GM12892 (cell line): ENCODE measurements around the gene TEKT5.

Source experiments
- DNase-seq: peaks from one replicate; pipeline ENCODE4 v3.0.0; 2011; ENCODE audit not compliant: insufficient read length
- FAIRE-seq: peaks from 2 replicates; lab custom pipeline; 2011; peaks lifted over from hg19 to GRCh38; lab: Jason Lieb, UNC
- POLR2A ChIP-seq: IDR thresholded peaks from 2 replicates; pipeline ENCODE4 v1.6.1; 2011; ENCODE audit warnings: low read depth, low read length, control low read depth
- POLR2AphosphoS5 ChIP-seq: IDR thresholded peaks from 2 replicates; pipeline ENCODE4 v1.6.1; 2011; ENCODE audit warnings: low read depth, low read length, control low read depth
- TAF1 ChIP-seq: IDR thresholded peaks from 2 replicates; pipeline ENCODE4 v1.6.1; 2011; ENCODE audit warnings: low read depth, mild to moderate bottlenecking, control low read depth, low read length, borderline replicate concordance

TEKT5 gene

DNA sequence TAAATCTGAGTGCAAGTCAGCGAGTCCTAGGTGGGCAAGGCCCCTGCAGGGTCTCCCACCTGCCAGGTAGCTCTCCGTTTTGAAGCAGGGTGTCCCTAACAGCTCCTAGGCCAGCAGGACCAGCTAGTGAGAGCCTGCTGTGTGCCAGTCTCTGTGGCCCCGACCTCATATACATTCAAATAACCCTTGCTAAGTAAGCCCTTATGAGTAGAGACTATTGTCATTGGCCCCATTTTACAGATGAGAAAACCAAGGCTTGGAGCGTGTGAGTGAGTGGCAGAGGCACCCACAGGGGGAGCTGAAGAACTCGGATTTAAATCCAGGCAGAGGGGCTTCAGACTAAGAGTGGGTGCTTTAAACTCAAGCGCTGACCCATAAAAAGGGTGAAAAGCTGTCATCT lies 74.6 kb downstream of the TEKT5 start:
- FAIRE-seq (no peak), DNase-seq (no peak)
- TF ChIP-seq POLR2AphosphoS5 (no peak), TAF1 (no peak), POLR2A (no peak)

DNA sequence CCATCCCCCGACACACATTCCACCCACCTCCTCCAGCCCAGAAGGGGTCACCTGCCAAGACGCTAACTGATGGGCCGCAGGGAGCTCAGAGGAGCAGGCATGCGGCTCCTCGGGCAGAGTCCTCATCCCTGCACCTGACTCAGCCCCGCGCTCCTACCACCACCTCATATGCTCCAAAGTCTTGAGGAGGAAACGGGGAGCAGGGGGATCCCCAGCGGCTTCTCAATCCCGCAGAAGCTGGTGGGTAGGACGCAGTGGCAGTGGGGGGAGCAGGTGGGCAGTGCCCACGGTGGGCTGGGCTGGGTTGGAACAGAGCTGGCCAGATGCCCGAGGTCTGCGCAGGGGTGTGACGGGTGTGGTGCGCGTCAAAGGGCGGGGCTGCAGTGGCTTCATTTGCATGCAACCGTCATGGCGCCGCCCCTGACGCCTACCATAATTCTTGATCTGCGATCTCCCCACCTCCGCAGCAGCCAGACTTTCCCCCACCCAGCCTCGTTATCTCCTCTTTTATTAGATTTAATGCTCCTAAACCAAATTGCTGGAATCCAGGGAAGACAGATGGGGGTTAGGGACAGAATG lies 75.4 kb downstream of the TEKT5 start:
- FAIRE-seq (no peak), DNase-seq (no peak)
- TF ChIP-seq TAF1 (no peak), POLR2AphosphoS5 (no peak), POLR2A (no peak)

DNA sequence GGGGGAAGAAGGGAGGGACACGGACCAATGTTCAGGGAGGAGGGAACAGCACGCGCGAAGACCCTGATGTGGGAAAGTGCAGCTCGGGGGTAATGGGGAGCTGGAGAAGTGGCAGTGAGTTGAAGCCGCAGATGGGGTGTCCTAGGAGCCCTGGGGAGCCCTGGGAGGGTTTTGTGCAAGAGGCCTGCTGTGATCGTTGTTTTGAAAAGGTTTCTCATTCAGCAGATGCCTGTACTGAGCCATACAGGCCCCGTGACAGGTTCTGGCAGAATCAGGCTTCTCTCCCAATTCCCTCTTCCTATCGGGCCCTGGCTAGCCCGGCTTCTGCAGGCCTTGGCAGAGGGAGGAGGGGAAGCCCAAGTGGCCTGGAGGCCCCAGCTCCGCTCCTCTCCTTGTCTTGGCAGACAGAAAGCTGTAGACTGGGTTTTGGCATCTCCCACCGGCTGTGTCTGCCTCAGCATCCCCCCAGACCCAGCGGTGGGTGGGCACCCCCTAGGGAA lies 76.0 kb downstream of the TEKT5 start:
- FAIRE-seq (no peak), DNase-seq (no peak)
- TF ChIP-seq TAF1: no peak
- TF ChIP-seq POLR2A: no peak
- TF ChIP-seq POLR2AphosphoS5: no peak

DNA sequence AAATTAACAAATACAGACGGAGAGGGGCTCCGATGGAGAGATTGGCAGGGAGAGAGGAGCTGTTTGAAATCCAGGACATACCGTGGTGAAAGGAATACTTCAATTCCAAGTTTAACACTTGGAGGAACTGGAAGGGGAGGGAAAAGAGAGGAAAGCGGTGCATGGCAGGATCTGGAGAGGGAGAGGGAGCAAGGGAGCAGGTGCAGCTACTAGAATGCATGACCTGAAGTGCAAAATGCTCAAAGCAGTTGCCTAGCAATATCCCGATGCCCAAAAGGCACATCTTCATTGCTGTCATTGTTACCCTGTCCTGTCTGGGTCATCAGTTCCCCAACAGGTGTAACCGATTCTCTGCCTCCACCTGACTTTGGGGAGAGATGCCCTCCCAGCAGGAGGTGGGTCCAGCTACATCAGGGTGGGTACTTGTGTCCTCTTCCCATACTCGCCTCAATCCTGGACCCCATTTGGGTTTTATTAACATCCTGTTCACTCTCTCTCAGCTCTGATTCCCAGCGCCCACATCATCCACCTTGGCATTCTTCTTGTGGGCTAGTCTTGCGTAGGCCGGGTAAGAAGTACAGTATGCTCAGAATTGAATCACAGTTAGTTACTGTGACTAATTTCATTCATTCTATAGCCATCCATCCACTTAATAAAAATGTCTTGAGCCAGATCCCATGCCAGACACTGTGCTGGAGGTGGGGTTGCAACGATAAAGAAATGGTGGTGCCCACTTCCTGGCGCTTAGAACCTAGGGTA lies 76.9 kb downstream of the TEKT5 start:
- no peak for TF ChIP-seq POLR2A
- no peak for TF ChIP-seq POLR2AphosphoS5
- TF ChIP-seq TAF1: no peak
- FAIRE-seq (no peak), DNase-seq (no peak)

DNA sequence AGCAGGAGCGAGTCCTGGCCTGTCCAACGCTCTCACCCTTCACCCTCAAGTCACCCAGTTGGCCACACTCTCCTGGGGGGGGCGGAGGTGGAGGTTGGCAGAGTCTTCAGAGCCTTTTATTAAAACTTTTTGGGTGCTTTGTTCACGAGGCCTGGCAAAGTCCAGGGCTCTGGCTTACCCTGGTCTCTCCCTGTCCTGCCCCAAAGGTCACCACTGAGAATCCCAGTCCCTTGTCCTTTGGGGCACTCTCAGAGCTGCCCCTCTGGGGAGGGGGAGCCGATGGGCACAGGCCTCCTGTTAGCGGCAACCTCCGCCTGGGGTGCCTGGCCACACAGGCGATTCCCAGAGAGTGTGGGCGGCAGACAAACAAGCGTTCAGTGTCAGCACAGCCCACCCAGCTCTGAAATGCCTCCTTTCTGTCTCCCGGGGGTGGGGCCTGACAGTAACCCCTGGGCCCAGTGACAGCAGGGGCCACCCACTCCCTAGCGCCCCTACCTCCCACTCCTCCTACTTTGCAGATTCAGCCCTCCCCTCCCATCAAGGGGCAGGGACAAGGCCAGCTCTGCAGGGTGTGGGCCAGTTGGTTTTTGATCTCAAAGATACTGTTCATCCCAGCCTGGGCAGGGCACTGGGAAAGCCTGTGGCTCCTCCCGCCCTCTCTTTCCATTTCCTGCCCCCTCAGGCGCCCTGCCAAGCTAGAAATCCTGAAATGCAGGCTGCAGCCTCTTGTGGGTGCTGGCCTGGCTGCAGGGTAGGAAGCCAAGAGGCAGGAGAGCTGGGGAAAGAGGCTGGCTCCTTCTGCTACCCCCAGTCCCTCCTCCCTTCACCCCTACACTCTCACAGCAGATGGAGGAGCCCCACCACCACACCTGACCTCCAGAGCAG lies 77.7 kb downstream of the TEKT5 start:
- no peak for FAIRE-seq
- TF ChIP-seq POLR2AphosphoS5 (no peak), TAF1 (no peak)
- DNase-seq: no peak

DNA sequence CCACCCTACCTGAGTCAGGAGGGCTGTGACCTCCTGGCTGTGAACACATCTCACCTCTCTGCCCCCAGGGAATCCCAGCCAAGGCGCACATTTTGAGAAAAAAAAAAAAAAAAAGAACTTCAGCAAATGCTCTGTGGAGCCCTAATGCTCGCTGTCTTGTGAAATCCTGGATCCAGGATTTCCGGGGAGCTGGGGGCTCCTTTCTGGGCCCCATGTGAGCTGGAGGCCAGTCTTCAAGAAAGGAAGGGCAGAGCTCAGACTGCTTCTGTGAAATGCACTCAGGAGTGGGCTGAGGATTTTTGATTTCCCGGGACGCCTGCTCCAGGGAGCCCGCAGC lies 78.3 kb downstream of the TEKT5 start:
- TF ChIP-seq POLR2AphosphoS5: no peak
- no peak for TF ChIP-seq POLR2A
- TF ChIP-seq TAF1: no peak
- no peak for FAIRE-seq
- no peak for DNase-seq

DNA sequence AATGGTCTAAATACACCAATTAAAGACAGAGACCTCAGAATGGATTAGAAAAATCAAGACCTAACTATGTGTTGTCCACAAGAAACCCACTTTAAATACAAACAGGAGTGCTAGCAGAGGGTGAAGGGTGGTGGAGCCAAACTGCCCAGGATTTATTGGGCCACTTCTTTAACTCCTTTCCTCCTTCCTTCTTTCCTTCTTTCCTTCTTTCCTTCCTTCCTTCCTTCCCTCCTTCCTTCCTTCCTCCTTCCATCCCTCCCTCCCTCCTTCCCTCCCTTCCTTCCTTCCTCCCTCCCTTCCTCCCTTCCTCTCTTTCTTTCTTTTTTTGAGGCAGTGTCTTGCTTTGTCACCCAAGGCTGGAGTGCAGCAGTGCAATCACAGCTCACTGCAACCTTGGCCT lies 80.0 kb downstream of the TEKT5 start:
- no peak for TF ChIP-seq POLR2A
- no peak for TF ChIP-seq TAF1
- no peak for TF ChIP-seq POLR2AphosphoS5
- DNase-seq (no peak), FAIRE-seq (no peak)

DNA sequence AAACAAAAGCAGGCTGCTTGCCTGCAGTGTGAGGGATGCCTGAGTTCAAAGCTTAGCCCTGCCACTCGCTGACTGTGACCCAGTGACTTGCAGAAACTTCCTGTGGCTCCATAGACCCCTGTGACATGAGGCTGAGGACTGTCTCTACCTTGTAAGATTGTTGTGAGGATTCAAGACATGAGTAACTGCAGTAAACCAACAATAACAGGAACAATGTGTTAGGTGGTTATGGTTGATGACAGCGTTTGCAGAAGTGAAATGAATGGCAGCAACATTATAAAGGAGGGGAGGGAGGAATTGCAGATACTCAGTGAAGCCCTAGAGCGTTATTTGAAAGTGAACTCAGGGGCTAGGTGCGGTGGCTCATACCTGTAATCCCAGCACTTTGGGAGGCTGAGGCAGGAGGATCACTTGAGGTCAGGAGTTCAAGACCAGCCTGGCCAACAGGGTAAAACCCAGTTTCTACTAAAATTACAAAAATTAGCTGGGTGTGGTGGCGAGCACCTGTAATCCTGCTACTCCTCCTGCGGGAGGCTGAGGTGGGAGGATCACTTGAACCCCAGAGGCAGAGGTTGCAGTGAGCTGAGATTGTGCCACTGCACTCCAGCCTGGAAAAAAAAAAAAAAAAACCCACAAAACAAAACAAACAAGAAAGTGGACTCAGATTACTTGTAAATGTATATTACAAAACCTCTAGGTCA lies 80.8 kb downstream of the TEKT5 start:
- TF ChIP-seq TAF1 (no peak), POLR2AphosphoS5 (no peak)
- FAIRE-seq (no peak), DNase-seq (no peak)

DNA sequence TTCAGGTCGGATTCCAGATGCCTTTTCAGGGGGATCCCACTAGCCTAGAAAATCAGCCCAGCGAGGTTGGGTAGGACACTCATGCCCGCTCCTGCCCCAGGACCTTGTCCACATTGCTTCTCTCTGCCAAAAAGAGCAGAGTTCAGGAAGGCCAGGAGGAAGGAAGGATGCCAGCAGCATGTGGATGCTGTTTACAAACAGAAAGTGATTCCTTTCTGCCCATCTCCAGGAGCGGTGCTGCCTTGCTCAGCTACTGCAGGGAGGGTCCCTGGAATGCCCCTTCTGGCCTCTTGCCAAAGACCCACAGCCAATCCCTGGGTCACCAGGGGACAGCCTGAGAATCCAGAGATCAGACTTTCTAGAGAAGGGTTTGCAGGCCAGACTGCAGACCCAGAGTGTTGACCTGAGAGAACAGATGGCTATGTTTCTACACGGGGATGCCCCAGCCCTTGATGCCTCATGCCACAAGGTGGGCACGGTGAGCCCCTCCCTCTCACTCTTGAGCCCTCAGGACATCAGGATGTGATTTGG lies 82.0 kb downstream of the TEKT5 start:
- DNase-seq (no peak), FAIRE-seq (no peak)
- TF ChIP-seq POLR2A (no peak), TAF1 (no peak), POLR2AphosphoS5 (no peak)

DNA sequence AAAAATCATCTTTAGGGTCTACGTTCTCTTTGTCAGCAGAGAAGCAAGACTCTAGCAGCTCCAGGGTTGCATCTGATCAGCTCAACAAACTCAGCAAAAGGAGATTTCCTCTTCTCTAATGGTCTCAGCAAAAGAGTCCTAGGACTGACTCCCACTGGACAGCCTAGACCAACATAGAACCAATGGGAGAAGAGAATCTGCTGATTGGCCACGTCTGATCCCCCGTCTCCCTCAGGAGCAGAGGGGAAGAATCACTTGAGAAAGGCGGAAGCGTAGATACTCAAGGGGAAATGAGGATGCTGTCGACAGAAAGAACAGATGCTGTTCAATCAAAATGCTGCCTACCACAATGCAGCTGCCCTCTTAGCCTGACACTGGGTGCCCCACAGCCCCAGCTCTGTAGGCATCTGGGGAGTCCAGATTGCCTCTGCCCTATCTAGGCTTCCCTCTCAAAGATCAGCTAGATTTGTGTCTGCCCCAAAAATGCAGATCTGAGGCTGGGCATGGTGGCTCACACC lies 82.8 kb downstream of the TEKT5 start:
- TF ChIP-seq POLR2A: no peak
- no peak for TF ChIP-seq POLR2AphosphoS5
- no peak for TF ChIP-seq TAF1
- no peak for DNase-seq
- no peak for FAIRE-seq

DNA sequence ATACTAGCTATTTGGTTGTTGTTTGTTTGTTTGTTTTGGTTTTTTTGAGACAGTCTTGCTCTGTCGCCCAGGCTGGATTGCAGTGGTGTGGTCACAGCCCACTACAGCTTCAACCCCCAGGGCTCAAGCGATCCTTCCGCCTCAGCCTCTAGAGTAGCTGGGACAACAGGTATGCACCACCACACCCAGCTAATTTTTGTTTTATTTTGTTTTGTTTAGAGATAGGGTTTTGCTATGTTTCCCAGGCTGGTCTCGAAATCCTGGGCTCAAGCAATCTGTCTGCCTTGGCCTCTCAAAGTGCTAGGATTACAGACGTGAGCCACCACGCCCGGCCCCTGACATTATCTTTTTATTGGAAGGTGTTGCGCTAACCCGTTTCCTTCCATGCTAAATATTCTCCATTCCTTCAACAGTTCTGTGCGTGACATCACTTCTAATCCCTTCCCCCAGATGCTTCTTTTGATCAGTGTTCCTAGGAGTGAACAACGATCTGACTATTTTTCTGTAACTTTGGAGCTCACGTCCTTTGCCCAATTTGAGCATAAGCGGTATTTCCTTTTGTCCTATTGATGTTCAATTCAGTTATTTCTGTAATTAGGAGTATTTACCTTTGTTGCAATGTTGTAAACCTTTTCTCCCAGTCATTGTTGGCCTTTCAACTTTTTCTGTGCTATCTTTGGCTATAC lies 84.1 kb downstream of the TEKT5 start:
- FAIRE-seq: no peak
- TF ChIP-seq POLR2AphosphoS5 (no peak), POLR2A (no peak), TAF1 (no peak)

DNA sequence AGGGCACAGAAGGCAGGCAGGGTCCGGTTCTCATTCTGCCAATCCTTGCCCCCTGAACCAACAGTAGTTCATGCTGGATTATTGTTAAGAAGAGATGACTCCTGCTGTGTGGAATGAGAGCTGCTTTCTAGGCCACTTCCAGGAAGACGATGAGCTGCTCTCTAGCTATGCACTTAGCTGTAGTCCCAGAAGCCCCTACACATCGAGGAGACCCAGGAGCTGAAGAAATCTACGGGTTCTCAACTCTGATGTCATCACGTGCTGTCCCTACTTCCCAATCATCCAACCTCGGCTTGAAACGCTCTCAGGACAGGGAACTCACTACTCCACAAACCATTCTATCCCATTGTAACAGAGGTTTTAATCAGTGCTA lies 85.3 kb downstream of the TEKT5 start:
- DNase-seq (no peak), FAIRE-seq (no peak)
- no peak for TF ChIP-seq TAF1
- TF ChIP-seq POLR2AphosphoS5: no peak
- TF ChIP-seq POLR2A: no peak

More for the DNA sequence above, 84.1 kb downstream of the TEKT5 start:
- DNase-seq: no peak
